ENCODE data around the gene PLD2. TPM values are rescaled to one million over a fixed set of nuclear protein-coding genes. Genes with fewer than 3 reads are reported as not detected.

Gene PLD2
- total RNA-seq, 1 experiment from 2014 or later: 13.0 TPM

DNA sequence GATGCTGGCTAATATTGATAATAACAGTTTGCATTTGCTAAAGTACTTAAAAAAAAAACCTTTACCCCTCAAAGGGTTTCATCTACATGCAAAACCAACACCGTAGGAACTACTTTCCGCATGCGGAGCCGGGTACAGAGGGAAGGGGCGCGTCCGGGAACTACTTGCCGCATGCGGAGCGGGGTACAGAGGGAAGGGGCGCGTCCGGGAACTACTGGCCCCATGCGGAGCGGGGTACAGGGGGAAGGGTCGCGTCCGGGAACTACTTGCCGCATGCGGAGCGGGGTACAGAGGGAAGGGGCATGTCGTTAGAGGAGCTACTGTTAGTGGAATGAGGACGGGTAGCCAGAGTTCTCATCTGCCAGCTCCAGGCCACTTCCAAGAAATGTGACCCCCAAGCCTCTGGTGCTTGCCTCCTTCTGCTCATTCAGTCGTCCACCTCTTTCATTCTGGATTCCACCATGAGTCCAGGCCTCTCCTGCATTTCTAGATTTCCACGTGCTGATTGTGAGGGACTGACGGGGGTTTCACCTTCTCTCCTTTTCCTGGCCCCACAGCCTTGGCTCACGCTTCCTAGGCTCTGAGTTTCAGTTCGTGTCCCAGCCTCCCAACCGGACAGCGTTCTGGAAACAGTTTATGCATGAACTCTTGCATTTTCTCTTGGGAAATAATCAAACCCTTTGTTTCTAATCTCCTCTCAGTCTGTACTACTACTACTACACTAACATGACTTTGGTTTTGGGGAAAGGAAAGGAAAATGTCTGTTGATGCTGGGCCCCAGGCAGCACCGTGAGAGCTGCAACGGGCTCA, 53.1 kb downstream of the PLD2 start:
- CTCF ChIA-PET: no interaction called here
- intact Hi-C loops (cut with micrococcal nuclease; ENCODE audit: unreplicated experiment): no loop called here

GRCh38 chr17:4860651-4861050, 53.7 kb downstream of the PLD2 start:
- intact Hi-C loops (cut with micrococcal nuclease; ENCODE audit: unreplicated experiment): no loop called here
- no TSS peak for BruUV-seq (replicated peaks)
- peaks cover 11% of the 10 kb centered on the region for H3K36me3 Mint-ChIP-seq (ENCODE audit: insufficient read depth, unreplicated experiment)
- no peak for DNase-seq
- H3K27me3 Mint-ChIP-seq (ENCODE audit: unreplicated experiment): no peaks in the 10 kb centered on the region
- H3K27ac Mint-ChIP-seq (ENCODE audit: unreplicated experiment): no peak overlapping the region
- no peaks in the 10 kb centered on the region for H3K9me3 Mint-ChIP-seq (ENCODE audit: low read depth, unreplicated experiment)
- CTCF ChIA-PET: no interaction called here
- H3K4me3 Mint-ChIP-seq (ENCODE audit: low read depth, unreplicated experiment): no peak overlapping the region
- no peak for TF ChIP-seq CTCF (IDR thresholded peaks at IDR 0.05; ENCODE audit: unreplicated experiment)
- H3K4me1 Mint-ChIP-seq (ENCODE audit: low read depth, unreplicated experiment): peaks cover 28% of the 10 kb centered on the region

More for the DNA sequence above, 53.1 kb downstream of the PLD2 start:
- Mint-ChIP-seq H3K4me3 (ENCODE audit: low read depth, unreplicated experiment) (no peak overlapping the region), H3K9me3 (ENCODE audit: low read depth, unreplicated experiment) (no peaks in the 10 kb centered on the region), H3K36me3 (ENCODE audit: insufficient read depth, unreplicated experiment) (peaks cover 11% of the 10 kb centered on the region), H3K4me1 (ENCODE audit: low read depth, unreplicated experiment) (peaks cover 28% of the 10 kb centered on the region), H3K27ac (ENCODE audit: unreplicated experiment) (no peak overlapping the region), H3K27me3 (ENCODE audit: unreplicated experiment) (no peaks in the 10 kb centered on the region)
- TF ChIP-seq CTCF (IDR thresholded peaks at IDR 0.05; ENCODE audit: unreplicated experiment): no peak
- DNase-seq: no peak
- no TSS peak for BruUV-seq (replicated peaks)

GRCh38 chr17:4861052-4861451, 54.1 kb downstream of the PLD2 start:
- H3K36me3 Mint-ChIP-seq (ENCODE audit: insufficient read depth, unreplicated experiment): peaks cover 11% of the 10 kb centered on the region
- no peak overlapping the region for H3K4me3 Mint-ChIP-seq (ENCODE audit: low read depth, unreplicated experiment)
- no peaks in the 10 kb centered on the region for H3K27me3 Mint-ChIP-seq (ENCODE audit: unreplicated experiment)
- H3K9me3 Mint-ChIP-seq (ENCODE audit: low read depth, unreplicated experiment): no peaks in the 10 kb centered on the region
- TF ChIP-seq CTCF (IDR thresholded peaks at IDR 0.05; ENCODE audit: unreplicated experiment): no peak
- H3K27ac Mint-ChIP-seq (ENCODE audit: unreplicated experiment): no peak overlapping the region
- no peak for DNase-seq
- BruUV-seq (replicated peaks): no TSS peak
- intact Hi-C loops (cut with micrococcal nuclease; ENCODE audit: unreplicated experiment): no loop called here
- H3K4me1 Mint-ChIP-seq (ENCODE audit: low read depth, unreplicated experiment): peaks cover 28% of the 10 kb centered on the region
- CTCF ChIA-PET: no interaction called here

GRCh38 chr17:4862720-4863119, 55.8 kb downstream of the PLD2 start:
- DNase-seq: no peak
- CTCF ChIA-PET: no interaction called here
- BruUV-seq (replicated peaks): no TSS peak
- no peak overlapping the region for H3K27ac Mint-ChIP-seq (ENCODE audit: unreplicated experiment)
- no peak for TF ChIP-seq CTCF (IDR thresholded peaks at IDR 0.05; ENCODE audit: unreplicated experiment)
- no peaks in the 10 kb centered on the region for H3K9me3 Mint-ChIP-seq (ENCODE audit: low read depth, unreplicated experiment)
- peaks cover 11% of the 10 kb centered on the region for H3K4me1 Mint-ChIP-seq (ENCODE audit: low read depth, unreplicated experiment)
- peaks cover 11% of the 10 kb centered on the region for H3K36me3 Mint-ChIP-seq (ENCODE audit: insufficient read depth, unreplicated experiment)
- intact Hi-C loops (cut with micrococcal nuclease; ENCODE audit: unreplicated experiment): no loop called here
- no peak overlapping the region for H3K4me3 Mint-ChIP-seq (ENCODE audit: low read depth, unreplicated experiment)
- no peaks in the 10 kb centered on the region for H3K27me3 Mint-ChIP-seq (ENCODE audit: unreplicated experiment)

Data from Calu3 (cell line).